Left lung (tissue), 10 donors: ENCODE measurements around the gene DIP2A. TPM values are rescaled to one million over a fixed set of nuclear protein-coding genes. Genes with fewer than 3 reads are reported as not detected.
A peak's percentile ranks its signal among the peaks of the same experiment; 100 is the strongest.

Experiments
- ATAC-seq: fragments of 200-7000 bp; cut with Tn5 transposase; one replicate; pipeline ENCODE4 v1.9.1; 2020; ENCODE audit warnings: moderate library complexity
- DNase-seq, 4 donors: peaks; one replicate each; pipeline ENCODE4 v3.0.0-alpha.2; 2013 to 2020
- H3K27ac ChIP-seq, 2 donors: fragments of 200-600 bp; sonication (generic) in 1 of 2; one replicate each; pipeline versions ENCODE4 v1.5.0 to v1.8.0; 2020 to 2021
- H3K27me3 ChIP-seq, 2 donors: fragments of 200-600 bp; sonication (generic) in 1 of 2; one replicate each; pipeline versions ENCODE4 v1.5.0 to v1.8.0; 2020 to 2021
- H3K36me3 ChIP-seq, 2 donors: fragments of 200-600 bp; sonication (generic) in 1 of 2; one replicate each; pipeline versions ENCODE4 v1.5.0 to v1.8.0; 2020 to 2021
- H3K4me1 ChIP-seq, 2 donors: fragments of 200-600 bp; one replicate each; pipeline ENCODE4 v1.8.0; 2021
- H3K4me3 ChIP-seq, 2 donors: fragments of 200-600 bp; sonication (generic) in 1 of 2; one replicate each; pipeline versions ENCODE4 v1.5.0 to v1.8.0; 2020 to 2021; ENCODE audit warnings: mild to moderate bottlenecking in 1 of 2
- H3K9me3 ChIP-seq, 2 donors: fragments of 200-600 bp; sonication (generic) in 1 of 2; one replicate each; pipeline versions ENCODE4 v1.5.0 to v1.8.0; 2020 to 2021
- intact Hi-C, 2 donors: fragments of 100-400 bp; cut with DNase I; formaldehyde crosslinking; loops; one replicate each; pipeline versions ENCODE4 v1.11.2 to v1.14.2; 2022
- polyA plus RNA-seq, 6 donors: library from polyadenylated mRNA; unstranded; fragments of 120-200 nt; gene quantifications; one replicate each; pipeline ENCODE4 v1.2.1, GENCODE V29; 2013; ENCODE audit not compliant: insufficient read length in 6 of 6
- total RNA-seq, 2 donors: library from RNA; stranded (reverse); fragmentation: NEBNext Ultra II Directional; extraction: Animal tissue kit (Norgen Biotek cat#: 25700); gene quantifications; one replicate each; pipeline ENCODE4 v1.2.1, GENCODE V29; 2021
- TF ChIP-seq, protein P1 (sequence below), 2 donors: fragments of 200-600 bp; sonication (generic) in 1 of 2; IDR thresholded peaks; one replicate each; pipeline versions ENCODE4 v1.5.0 to v1.8.0; 2021; ENCODE audit warnings: antibody characterized with exemption in 2 of 2
- donor health status: DM: no; HTN: yes; CAD: no.
- donor health status: DM: no; HTN: no; CAD: no.

Gene DIP2A
- total and polyA plus RNA-seq, 8 donors = 31.5 to 75.3 (median 62.6) TPM

DNA sequence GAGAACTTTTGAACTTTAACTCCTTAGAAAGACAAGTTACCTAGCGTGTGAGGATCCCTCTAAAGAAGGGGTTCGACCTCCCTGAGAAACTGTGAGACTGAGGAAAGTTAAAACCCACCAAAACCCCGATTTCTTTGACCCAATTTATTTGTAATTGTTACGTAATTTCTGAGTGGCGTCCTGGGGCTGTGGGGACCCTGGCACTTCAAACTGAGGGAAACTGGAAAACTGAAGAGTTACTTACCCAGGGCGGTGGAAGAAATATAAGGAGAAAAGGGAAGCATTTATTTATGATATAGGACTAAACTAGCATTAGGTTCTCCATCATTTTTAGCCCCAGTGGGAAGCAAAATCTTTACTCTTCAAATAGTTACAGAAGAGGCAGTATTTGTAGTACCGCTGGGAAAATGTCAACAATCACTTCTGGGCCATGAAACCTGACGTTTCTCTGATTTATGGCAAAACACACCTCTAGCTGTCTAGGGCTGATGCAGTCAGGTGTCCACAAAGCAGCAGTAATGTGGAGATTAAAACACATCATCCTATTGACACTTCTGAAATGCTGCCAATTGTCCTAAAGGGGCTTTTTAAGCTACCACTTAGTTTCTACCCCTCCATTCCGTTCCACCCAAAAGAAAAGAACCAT, 145.8 kb downstream of the DIP2A start:
- Histone ChIP-seq H3K9me3 (no peaks in the 10 kb centered on the region), H3K36me3 (no peaks in the 10 kb centered on the region), H3K27ac (no peak overlapping the region), H3K4me1 (peaks cover 0 to 22% of the 10 kb centered on the region in 2 donors), H3K27me3 (no peaks in the 10 kb centered on the region), H3K4me3 (no peak overlapping the region)
- no peak for ATAC-seq
- no peak for DNase-seq
- intact Hi-C loops = no loop called here
- TF ChIP-seq, protein P1, sequence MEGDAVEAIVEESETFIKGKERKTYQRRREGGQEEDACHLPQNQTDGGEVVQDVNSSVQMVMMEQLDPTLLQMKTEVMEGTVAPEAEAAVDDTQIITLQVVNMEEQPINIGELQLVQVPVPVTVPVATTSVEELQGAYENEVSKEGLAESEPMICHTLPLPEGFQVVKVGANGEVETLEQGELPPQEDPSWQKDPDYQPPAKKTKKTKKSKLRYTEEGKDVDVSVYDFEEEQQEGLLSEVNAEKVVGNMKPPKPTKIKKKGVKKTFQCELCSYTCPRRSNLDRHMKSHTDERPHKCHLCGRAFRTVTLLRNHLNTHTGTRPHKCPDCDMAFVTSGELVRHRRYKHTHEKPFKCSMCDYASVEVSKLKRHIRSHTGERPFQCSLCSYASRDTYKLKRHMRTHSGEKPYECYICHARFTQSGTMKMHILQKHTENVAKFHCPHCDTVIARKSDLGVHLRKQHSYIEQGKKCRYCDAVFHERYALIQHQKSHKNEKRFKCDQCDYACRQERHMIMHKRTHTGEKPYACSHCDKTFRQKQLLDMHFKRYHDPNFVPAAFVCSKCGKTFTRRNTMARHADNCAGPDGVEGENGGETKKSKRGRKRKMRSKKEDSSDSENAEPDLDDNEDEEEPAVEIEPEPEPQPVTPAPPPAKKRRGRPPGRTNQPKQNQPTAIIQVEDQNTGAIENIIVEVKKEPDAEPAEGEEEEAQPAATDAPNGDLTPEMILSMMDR (IDR thresholded peaks at IDR 0.05) = no peak

DNA sequence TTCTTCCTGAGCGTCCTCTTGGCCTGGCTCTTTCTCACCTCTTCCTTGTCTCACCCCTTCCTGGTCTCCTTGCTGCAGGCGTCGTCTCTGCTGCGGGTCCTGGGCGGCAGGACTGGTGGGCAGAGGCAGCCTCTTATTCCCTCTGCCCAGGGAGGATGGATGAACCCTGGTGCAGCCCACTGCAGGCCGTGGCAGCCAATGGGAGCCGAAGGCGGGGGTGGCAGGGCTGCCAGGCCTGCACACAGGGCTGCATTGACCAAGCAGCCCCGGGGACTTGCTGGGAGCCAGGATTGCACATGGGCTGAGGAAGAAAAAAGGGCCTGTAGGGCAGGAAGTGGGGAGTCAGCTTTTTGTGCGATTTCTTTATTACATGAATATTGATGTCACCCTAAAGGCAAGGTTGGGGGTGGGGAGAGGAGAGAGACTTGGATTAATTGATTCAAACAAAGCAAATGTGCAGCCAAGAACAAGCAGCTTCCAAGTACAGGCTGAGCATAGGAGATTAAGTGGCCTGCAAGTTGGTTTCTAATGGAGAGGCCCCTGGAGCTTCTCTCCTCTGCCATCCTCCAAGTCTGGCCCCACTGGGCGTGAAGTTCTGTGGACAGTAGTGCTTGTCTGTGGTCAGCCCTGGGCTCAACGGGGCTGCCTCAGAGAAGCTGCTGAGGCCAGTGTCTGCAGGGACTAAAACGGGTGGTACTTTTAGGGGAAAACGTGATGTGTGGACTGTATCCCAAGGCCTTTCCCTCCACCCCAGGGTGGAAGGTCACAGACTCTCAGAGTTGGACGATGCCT, 146.5 kb downstream of the DIP2A start, which contains the start of gene S100B:
TSS of gene S100B (minus strand) at position 108 of the 792 bp plus-strand sequence. CDS start 2,667 bp downstream, outside the sequence.
- no peak for DNase-seq
- H3K9me3 ChIP-seq = no peaks in the 10 kb centered on the region
- peaks cover 0 to 22% of the 10 kb centered on the region in 2 donors for H3K4me1 ChIP-seq
- TF ChIP-seq, protein P1 (IDR thresholded peaks at IDR 0.05) = no peak
- no peaks in the 10 kb centered on the region for H3K27me3 ChIP-seq
- intact Hi-C loops = no loop called here
- peak within 1 kb of the TSS in 1 of 2 donors; percentile 69 for H3K27ac ChIP-seq
- H3K36me3 ChIP-seq = no peaks in the 10 kb centered on the region
- ATAC-seq = no peak
- no peak within 1 kb of the TSS for H3K4me3 ChIP-seq

DNA sequence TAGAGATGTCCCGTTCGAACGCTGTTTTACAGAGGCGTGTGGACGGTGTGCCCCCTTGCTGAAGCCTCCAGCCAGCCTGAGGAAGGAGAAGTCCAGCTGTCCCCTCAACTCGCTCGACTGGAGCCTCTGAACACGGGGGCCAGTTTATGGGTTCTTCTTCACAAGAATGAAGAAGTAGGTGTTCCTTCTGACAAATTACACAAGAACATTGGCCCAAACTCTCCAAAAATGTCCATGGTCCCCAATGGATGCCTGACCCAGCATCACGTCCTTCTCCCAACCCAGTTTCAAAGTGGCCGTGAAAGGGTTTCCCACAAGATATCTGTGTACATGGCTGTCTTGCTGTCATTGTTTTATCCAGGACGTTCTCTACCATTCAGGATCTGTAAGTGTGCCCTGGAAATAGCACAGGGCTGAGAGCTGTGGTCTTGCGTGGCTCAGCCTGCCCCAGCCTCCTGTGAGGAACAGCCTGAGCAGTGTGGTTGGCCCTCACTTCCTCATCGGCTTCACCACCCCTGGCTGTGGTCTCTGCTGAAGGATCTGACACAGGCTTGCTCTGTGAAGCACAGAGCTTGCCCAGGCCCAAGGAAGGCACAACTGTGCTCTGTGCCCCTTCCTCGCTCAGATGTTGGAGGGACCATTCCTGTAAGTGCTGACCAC, 147.2 kb downstream of the DIP2A start:
- Histone ChIP-seq H3K4me3 (no peak overlapping the region), H3K4me1 (peaks cover 0 to 22% of the 10 kb centered on the region in 2 donors), H3K9me3 (peaks cover 0 to 3% of the 10 kb centered on the region in 2 donors), H3K27ac (peak overlapping the region in 1 of 2 donors; percentile 69), H3K36me3 (no peaks in the 10 kb centered on the region), H3K27me3 (no peaks in the 10 kb centered on the region)
- intact Hi-C loops = no loop called here
- TF ChIP-seq, protein P1 (IDR thresholded peaks at IDR 0.05) = no peak
- DNase-seq = peak in 1 of 4 donors; percentile 77
- peak; percentile 87 for ATAC-seq

DNA sequence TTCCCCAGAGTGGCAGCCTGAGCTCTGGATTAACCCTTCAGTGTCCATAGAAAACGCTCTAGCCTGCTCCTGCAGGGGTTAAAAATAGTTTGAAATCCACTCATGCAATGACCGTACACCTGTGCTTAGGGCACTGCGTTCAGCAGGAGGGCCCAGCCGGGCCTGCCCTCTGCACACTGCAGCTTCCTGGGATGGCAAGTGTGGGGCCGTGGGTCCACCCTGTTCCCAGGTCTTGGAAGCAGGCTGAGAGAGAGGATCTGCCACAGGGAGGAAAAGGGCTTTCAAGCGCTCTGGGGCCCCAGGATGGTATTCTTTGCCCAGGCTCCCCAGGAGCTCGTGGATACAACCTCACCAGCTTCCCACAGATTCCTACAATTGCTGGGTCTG, 147.7 kb downstream of the DIP2A start:
- Histone ChIP-seq H3K36me3 (no peaks in the 10 kb centered on the region), H3K9me3 (peaks cover 0 to 5% of the 10 kb centered on the region in 2 donors), H3K27me3 (no peaks in the 10 kb centered on the region), H3K27ac (peak overlapping the region in 1 of 2 donors; percentile 69), H3K4me3 (no peak overlapping the region), H3K4me1 (peaks cover 0 to 22% of the 10 kb centered on the region in 2 donors)
- DNase-seq (no peak), ATAC-seq (peak; percentile 11)
- intact Hi-C loops = no loop called here
- TF ChIP-seq, protein P1 (IDR thresholded peaks at IDR 0.05) = no peak

DNA sequence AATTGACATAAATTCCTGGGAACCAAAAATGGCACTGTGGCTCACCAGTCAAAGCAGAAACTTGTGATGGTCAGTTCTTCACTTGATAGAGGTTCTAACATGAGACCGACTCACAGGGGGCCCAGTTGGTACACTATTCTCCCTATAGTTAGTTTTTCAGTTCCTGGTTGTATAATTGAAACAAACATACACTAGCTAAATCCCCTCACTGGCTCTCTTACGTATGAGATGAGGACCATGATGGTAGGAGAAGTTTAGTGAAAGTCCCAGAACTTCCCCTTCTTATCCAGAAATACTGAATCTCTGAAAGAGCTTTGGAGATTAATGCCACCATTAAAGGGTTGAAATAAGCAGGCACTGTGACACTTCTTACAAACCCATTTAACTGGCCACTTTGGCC, 148.9 kb downstream of the DIP2A start:
- peaks cover 0 to 5% of the 10 kb centered on the region in 2 donors for H3K9me3 ChIP-seq
- DNase-seq = no peak
- H3K4me1 ChIP-seq = peaks cover 0 to 22% of the 10 kb centered on the region in 2 donors
- H3K27ac ChIP-seq = no peak overlapping the region
- H3K36me3 ChIP-seq = no peaks in the 10 kb centered on the region
- H3K4me3 ChIP-seq = no peak overlapping the region
- intact Hi-C loops = no loop called here
- ATAC-seq = no peak
- TF ChIP-seq, protein P1 (IDR thresholded peaks at IDR 0.05) = no peak
- H3K27me3 ChIP-seq = no peaks in the 10 kb centered on the region
